ENCODE results near the gene ZNF12. TPM values are rescaled to one million over a fixed set of nuclear protein-coding genes. Genes with fewer than 3 reads are reported as not detected.

ZNF12 gene
- total and polyA plus RNA-seq, 8 donors = 3.9 to 222 (median 26.2) TPM

- Histone ChIP-seq H3K9me3 (no peaks in the 10 kb centered on the region), H3K4me3 (no peak overlapping the region), H3K27me3 (no peaks in the 10 kb centered on the region), H3K27ac (no peak overlapping the region), H3K36me3 (peaks cover 53 to 96% (median 94%) of the 10 kb centered on the region in 4 donors), H3K4me1 (peaks cover 0 to 12% (median 7%) of the 10 kb centered on the region in 4 donors)
- intact Hi-C loops (cut with DNase I; ENCODE audit: low total_unique reads) = no loop called here
- TF ChIP-seq, protein P1, sequence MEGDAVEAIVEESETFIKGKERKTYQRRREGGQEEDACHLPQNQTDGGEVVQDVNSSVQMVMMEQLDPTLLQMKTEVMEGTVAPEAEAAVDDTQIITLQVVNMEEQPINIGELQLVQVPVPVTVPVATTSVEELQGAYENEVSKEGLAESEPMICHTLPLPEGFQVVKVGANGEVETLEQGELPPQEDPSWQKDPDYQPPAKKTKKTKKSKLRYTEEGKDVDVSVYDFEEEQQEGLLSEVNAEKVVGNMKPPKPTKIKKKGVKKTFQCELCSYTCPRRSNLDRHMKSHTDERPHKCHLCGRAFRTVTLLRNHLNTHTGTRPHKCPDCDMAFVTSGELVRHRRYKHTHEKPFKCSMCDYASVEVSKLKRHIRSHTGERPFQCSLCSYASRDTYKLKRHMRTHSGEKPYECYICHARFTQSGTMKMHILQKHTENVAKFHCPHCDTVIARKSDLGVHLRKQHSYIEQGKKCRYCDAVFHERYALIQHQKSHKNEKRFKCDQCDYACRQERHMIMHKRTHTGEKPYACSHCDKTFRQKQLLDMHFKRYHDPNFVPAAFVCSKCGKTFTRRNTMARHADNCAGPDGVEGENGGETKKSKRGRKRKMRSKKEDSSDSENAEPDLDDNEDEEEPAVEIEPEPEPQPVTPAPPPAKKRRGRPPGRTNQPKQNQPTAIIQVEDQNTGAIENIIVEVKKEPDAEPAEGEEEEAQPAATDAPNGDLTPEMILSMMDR (IDR thresholded peaks at IDR 0.05) = no peak
- TF ChIP-seq POLR2AphosphoS5 (IDR thresholded peaks at IDR 0.05) = no peak
- TF ChIP-seq POLR2A (IDR thresholded peaks at IDR 0.05) = no peak
- TF ChIP-seq EP300 (IDR thresholded peaks at IDR 0.05) = no peak
- no peak for DNase-seq
- 94 to 96% (median 95%) methylated on average over 7 to 21 of the region's 21 CpGs for WGBS, 5 donors
These were observed 62.7 kb downstream of the ZNF12 start for GRCh38 chr7:6643915-6644625.

GRCh38 chr7:6642861-6643640, 63.7 kb downstream of the ZNF12 start:
- DNase-seq = no peak
- intact Hi-C loops (cut with DNase I; ENCODE audit: low total_unique reads) = no loop called here

GRCh38 chr7:6642239-6642839, 64.4 kb downstream of the ZNF12 start:
- intact Hi-C loops (cut with DNase I; ENCODE audit: low total_unique reads) = no loop called here
- Histone ChIP-seq H3K4me3 (no peak overlapping the region), H3K36me3 (peaks cover 43 to 79% (median 77%) of the 10 kb centered on the region in 4 donors), H3K4me1 (peaks cover 10 to 28% (median 22%) of the 10 kb centered on the region in 4 donors), H3K27ac (no peak overlapping the region), H3K27me3 (no peaks in the 10 kb centered on the region), H3K9me3 (no peaks in the 10 kb centered on the region)
- TF ChIP-seq, protein P1 (IDR thresholded peaks at IDR 0.05) = no peak
- TF ChIP-seq POLR2A (IDR thresholded peaks at IDR 0.05) (no peak), POLR2AphosphoS5 (IDR thresholded peaks at IDR 0.05) (no peak), EP300 (IDR thresholded peaks at IDR 0.05) (no peak)
- WGBS, 5 donors = 89 to 94% (median 92%) methylated on average over 22 to 24 of the region's 24 CpGs
- DNase-seq = no peak

More at GRCh38 chr7:6642861-6643640, 63.7 kb downstream of the ZNF12 start:
- Histone ChIP-seq H3K27ac (no peak overlapping the region), H3K27me3 (no peaks in the 10 kb centered on the region), H3K4me3 (no peak overlapping the region), H3K4me1 (peaks cover 7 to 23% (median 17%) of the 10 kb centered on the region in 4 donors), H3K36me3 (peaks cover 44 to 86% (median 84%) of the 10 kb centered on the region in 4 donors), H3K9me3 (no peaks in the 10 kb centered on the region)
- WGBS, 5 donors = 73 to 87% (median 78%) methylated on average over 13 to 22 of the region's 22 CpGs
- TF ChIP-seq POLR2A (IDR thresholded peaks at IDR 0.05) = no peak
- TF ChIP-seq EP300 (IDR thresholded peaks at IDR 0.05) = no peak
- no peak for TF ChIP-seq POLR2AphosphoS5 (IDR thresholded peaks at IDR 0.05)
- TF ChIP-seq, protein P1 (IDR thresholded peaks at IDR 0.05) = no peak

GRCh38 chr7:6641305-6642035, 65.3 kb downstream of the ZNF12 start:
- H3K36me3 ChIP-seq = peaks cover 43 to 70% (median 68%) of the 10 kb centered on the region in 4 donors
- no peaks in the 10 kb centered on the region for H3K27me3 ChIP-seq
- TF ChIP-seq, protein P1 (IDR thresholded peaks at IDR 0.05) = no peak
- TF ChIP-seq EP300 (IDR thresholded peaks at IDR 0.05) (no peak), POLR2A (IDR thresholded peaks at IDR 0.05) (no peak), POLR2AphosphoS5 (IDR thresholded peaks at IDR 0.05) (no peak)
- intact Hi-C loops (cut with DNase I; ENCODE audit: low total_unique reads) = no loop called here
- H3K27ac ChIP-seq = no peak overlapping the region
- H3K4me3 ChIP-seq = no peak overlapping the region
- peaks cover 13 to 32% (median 26%) of the 10 kb centered on the region in 4 donors for H3K4me1 ChIP-seq
- WGBS, 5 donors = 86 to 93% (median 89%) methylated on average over 7 to 15 of the region's 15 CpGs
- no peaks in the 10 kb centered on the region for H3K9me3 ChIP-seq
- no peak for DNase-seq

All from stomach (tissue), 9 donors.